ENCODE results near the gene TMCO4.

The TMCO4 gene

GRCh38 chr1:19802269-19802668 lies 2.6 kb upstream of the TMCO4 start:
- no peak for DNase-seq (ENCODE audit: low read depth, low spot score)
- in situ Hi-C loops (cut with HindIII; ENCODE audit: low sequenced_read_pairs), result no loop called here
- no peak for TF ChIP-seq CTCF (IDR thresholded peaks at IDR 0.05; ENCODE audit: low read depth, low read length)
- H3K4me3 ChIP-seq (ENCODE audit: low read depth, low read length), result no peak overlapping the region

- DNase-seq (ENCODE audit: low read depth, low spot score), result peak; percentile 93
- peak overlapping the region; percentile 41 for H3K4me3 ChIP-seq (ENCODE audit: low read depth, low read length)
- TF ChIP-seq CTCF (IDR thresholded peaks at IDR 0.05; ENCODE audit: low read depth, low read length), result no peak
- in situ Hi-C loops (cut with HindIII; ENCODE audit: low sequenced_read_pairs), result no loop called here
Observed at GRCh38 chr1:19800076-19800804, 524 bp upstream of the TMCO4 start.

GRCh38 chr1:19798486-19799229 lies 1.1 kb downstream of the TMCO4 start:
- no peak overlapping the region for H3K4me3 ChIP-seq (ENCODE audit: low read depth, low read length)
- TF ChIP-seq CTCF (IDR thresholded peaks at IDR 0.05; ENCODE audit: low read depth, low read length), result no peak
- no peak for DNase-seq (ENCODE audit: low read depth, low spot score)
- in situ Hi-C loops (cut with HindIII; ENCODE audit: low sequenced_read_pairs), result no loop called here

- in situ Hi-C loops (cut with HindIII; ENCODE audit: low sequenced_read_pairs), result no loop called here
- DNase-seq (ENCODE audit: low read depth, low spot score), result no peak
- H3K4me3 ChIP-seq (ENCODE audit: low read depth, low read length), result no peak overlapping the region
- no peak for TF ChIP-seq CTCF (IDR thresholded peaks at IDR 0.05; ENCODE audit: low read depth, low read length)
Observed at GRCh38 chr1:19797827-19798226, 1.9 kb downstream of the TMCO4 start.

GRCh38 chr1:19794583-19794982 lies 5.1 kb downstream of the TMCO4 start:
- in situ Hi-C loops (cut with HindIII; ENCODE audit: low sequenced_read_pairs), result no loop called here
- no peak for TF ChIP-seq CTCF (IDR thresholded peaks at IDR 0.05; ENCODE audit: low read depth, low read length)
- DNase-seq (ENCODE audit: low read depth, low spot score), result no peak
- no peak overlapping the region for H3K4me3 ChIP-seq (ENCODE audit: low read depth, low read length)

GRCh38 chr1:19793360-19794046 lies 6.2 kb downstream of the TMCO4 start:
- H3K4me3 ChIP-seq (ENCODE audit: low read depth, low read length), result no peak overlapping the region
- in situ Hi-C loops (cut with HindIII; ENCODE audit: low sequenced_read_pairs), result no loop called here
- DNase-seq (ENCODE audit: low read depth, low spot score), result no peak
- no peak for TF ChIP-seq CTCF (IDR thresholded peaks at IDR 0.05; ENCODE audit: low read depth, low read length)

Measured in astrocyte of the spinal cord (primary cell).